Measurements from ENCODE around the gene PIK3AP1.
"Not testable (repeated sequence)": the region's sequence is repeated elsewhere in the genome, so short reads cannot be mapped to it uniquely, and the experiment has no call there.

Gene PIK3AP1

GRCh38 chr10:96696845-96697425, 23.4 kb downstream of the PIK3AP1 start:
- DNase-seq (ENCODE audit: low read depth): no peak

GRCh38 chr10:96695975-96696634, 24.2 kb downstream of the PIK3AP1 start:
- no peak for DNase-seq (ENCODE audit: low read depth)

GRCh38 chr10:96695366-96695765, 24.9 kb downstream of the PIK3AP1 start:
- no peak for DNase-seq (ENCODE audit: low read depth)

GRCh38 chr10:96693431-96693830, 26.9 kb downstream of the PIK3AP1 start:
- DNase-seq (ENCODE audit: low read depth): no peak

- no peak for DNase-seq (ENCODE audit: low read depth)
Measured at GRCh38 chr10:96692427-96692826, 27.9 kb downstream of the PIK3AP1 start.

GRCh38 chr10:96691761-96692160, 28.6 kb downstream of the PIK3AP1 start:
- no peak for DNase-seq (ENCODE audit: low read depth)

GRCh38 chr10:96690755-96691730, 29.3 kb downstream of the PIK3AP1 start:
- DNase-seq (ENCODE audit: low read depth): no peak

GRCh38 chr10:96688789-96689188, 31.5 kb downstream of the PIK3AP1 start:
- DNase-seq (ENCODE audit: low read depth): no peak

- no peak for DNase-seq (ENCODE audit: low read depth)
Measured at GRCh38 chr10:96687317-96688012, 32.8 kb downstream of the PIK3AP1 start.

GRCh38 chr10:96686514-96686913, 33.8 kb downstream of the PIK3AP1 start:
- no peak for DNase-seq (ENCODE audit: low read depth)

GRCh38 chr10:96685306-96685705, 35.0 kb downstream of the PIK3AP1 start:
- DNase-seq (ENCODE audit: low read depth): no peak

GRCh38 chr10:96684826-96685225, 35.5 kb downstream of the PIK3AP1 start:
- no peak for DNase-seq (ENCODE audit: low read depth)

GRCh38 chr10:96683710-96684109, 36.6 kb downstream of the PIK3AP1 start:
- no peak for DNase-seq (ENCODE audit: low read depth)

- DNase-seq (ENCODE audit: low read depth): peak; percentile 47
Measured at GRCh38 chr10:96683065-96683464, 37.2 kb downstream of the PIK3AP1 start.

- no peak for DNase-seq (ENCODE audit: low read depth)
Measured at GRCh38 chr10:96681524-96681923, 38.8 kb downstream of the PIK3AP1 start.

- DNase-seq (ENCODE audit: low read depth): not testable (repeated sequence)
Measured at GRCh38 chr10:96680463-96680862, 39.9 kb downstream of the PIK3AP1 start.

GRCh38 chr10:96678725-96679124, 41.6 kb downstream of the PIK3AP1 start:
- DNase-seq (ENCODE audit: low read depth): no peak

GRCh38 chr10:96676272-96677112, 43.8 kb downstream of the PIK3AP1 start:
- DNase-seq (ENCODE audit: low read depth): no peak

- DNase-seq (ENCODE audit: low read depth): no peak
Measured at GRCh38 chr10:96675846-96676245, 44.5 kb downstream of the PIK3AP1 start.

- DNase-seq (ENCODE audit: low read depth): no peak
Measured at GRCh38 chr10:96673318-96674099, 46.8 kb downstream of the PIK3AP1 start.

All from HS-27A (cell line).